BLaER1 (cell line): ENCODE results near the gene PLCB4.
A peak's percentile ranks its signal among the peaks of the same experiment; 100 is the strongest.
"Not testable (repeated sequence)": the region's sequence is repeated elsewhere in the genome, so short reads cannot be mapped to it uniquely, and the experiment has no call there.

Experiments
- H3K27ac ChIP-seq: shearing (Covaris generic); formaldehyde crosslinking; 2 replicates; pipeline ENCODE4 v1.8.1; 2022
- H3K27me3 ChIP-seq: shearing (Covaris generic); formaldehyde crosslinking; 2 replicates; pipeline ENCODE4 v1.8.1; 2022
- H3K36me3 ChIP-seq: shearing (Covaris generic); formaldehyde crosslinking; 2 replicates; pipeline ENCODE4 v1.8.1; 2022
- H3K4me1 ChIP-seq: shearing (Covaris generic); formaldehyde crosslinking; 2 replicates; pipeline ENCODE4 v1.8.1; 2022
- H3K4me2 ChIP-seq: shearing (Covaris generic); formaldehyde crosslinking; 2 replicates; pipeline ENCODE4 v1.8.1; 2022
- H3K4me3 ChIP-seq: shearing (Covaris generic); formaldehyde crosslinking; 2 replicates; pipeline ENCODE4 v1.8.1; 2022
- H3K9ac ChIP-seq: shearing (Covaris generic); formaldehyde crosslinking; 2 replicates; pipeline ENCODE4 v1.8.1; 2022
- H3K9me3 ChIP-seq: shearing (Covaris generic); formaldehyde crosslinking; 2 replicates; pipeline ENCODE4 v1.8.1; 2022
- H4K20me1 ChIP-seq: shearing (Covaris generic); formaldehyde crosslinking; 2 replicates; pipeline ENCODE4 v1.8.1; 2022
- Cebpa-rat ChIP-seq: shearing (Covaris generic); IDR thresholded peaks from 2 replicates; pipeline ENCODE4 v1.8.1; 2022

PLCB4 gene

DNA sequence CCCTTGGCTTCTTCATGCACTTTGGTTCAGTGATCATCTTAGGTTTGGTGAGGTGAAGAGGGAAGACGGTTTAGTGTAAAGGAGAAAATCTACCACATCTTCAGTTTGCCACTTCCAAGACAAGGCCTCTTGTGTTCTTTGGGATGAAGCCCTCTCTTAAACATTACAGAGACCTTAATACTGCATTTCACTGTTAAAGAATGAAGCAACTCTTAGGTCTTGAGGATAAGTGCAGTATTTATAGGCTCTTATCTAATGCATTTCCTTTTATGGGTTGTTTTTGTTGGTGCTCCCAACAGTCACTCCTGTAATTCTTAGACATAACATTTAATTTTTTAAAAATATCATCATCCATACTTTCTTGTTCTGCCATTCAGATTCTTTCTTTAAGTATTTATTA, 305.6 kb downstream of the PLCB4 start:
- Histone ChIP-seq H3K4me3 (no peak overlapping the region), H3K4me1 (peaks cover 32% of the 10 kb centered on the region), H3K9me3 (no peaks in the 10 kb centered on the region), H3K27ac (peak overlapping the region; percentile 47), H3K36me3 (no peaks in the 10 kb centered on the region), H3K9ac (no peak overlapping the region), H3K27me3 (no peaks in the 10 kb centered on the region), H3K4me2 (peak overlapping the region; percentile 48), H4K20me1 (no peaks in the 10 kb centered on the region)
- no peak for TF ChIP-seq Cebpa-rat

- Histone ChIP-seq H3K27ac (no peak overlapping the region), H4K20me1 (no peaks in the 10 kb centered on the region), H3K36me3 (no peaks in the 10 kb centered on the region), H3K27me3 (no peaks in the 10 kb centered on the region), H3K4me1 (peaks cover 32% of the 10 kb centered on the region), H3K9me3 (no peaks in the 10 kb centered on the region), H3K4me2 (peak overlapping the region; percentile 48), H3K4me3 (no peak overlapping the region), H3K9ac (no peak overlapping the region)
- no peak for TF ChIP-seq Cebpa-rat
Measured at GRCh38 chr20:9375221-9375681, 306.4 kb downstream of the PLCB4 start.

DNA sequence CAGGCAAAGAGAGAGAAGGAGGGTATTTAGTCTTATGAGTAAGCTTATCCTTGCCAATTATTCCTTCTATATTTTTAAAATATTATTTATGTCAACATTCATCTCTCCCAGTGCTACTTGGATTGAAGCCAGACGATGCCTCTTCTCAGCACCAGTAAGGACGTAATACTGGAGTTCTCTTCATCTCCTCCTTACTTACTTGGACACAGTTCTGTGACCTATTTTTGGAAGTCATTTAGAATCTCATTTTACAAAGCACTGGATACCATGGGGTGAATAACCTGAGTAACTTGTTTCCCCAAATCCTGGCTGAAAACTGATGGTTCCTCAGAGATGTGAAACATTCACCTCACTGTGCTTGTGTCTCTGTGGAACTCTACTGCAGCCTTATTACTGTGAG, 308.1 kb downstream of the PLCB4 start:
- H3K27me3 ChIP-seq: no peaks in the 10 kb centered on the region
- no peak overlapping the region for H3K27ac ChIP-seq
- H3K4me1 ChIP-seq: peaks cover 32% of the 10 kb centered on the region
- no peaks in the 10 kb centered on the region for H3K36me3 ChIP-seq
- H4K20me1 ChIP-seq: no peaks in the 10 kb centered on the region
- H3K4me3 ChIP-seq: no peak overlapping the region
- no peak for TF ChIP-seq Cebpa-rat
- H3K4me2 ChIP-seq: no peak overlapping the region
- H3K9ac ChIP-seq: no peak overlapping the region
- no peaks in the 10 kb centered on the region for H3K9me3 ChIP-seq

- H3K9ac ChIP-seq: not testable (repeated sequence)
Measured at GRCh38 chr20:9385345-9386310, 316.7 kb downstream of the PLCB4 start.

DNA sequence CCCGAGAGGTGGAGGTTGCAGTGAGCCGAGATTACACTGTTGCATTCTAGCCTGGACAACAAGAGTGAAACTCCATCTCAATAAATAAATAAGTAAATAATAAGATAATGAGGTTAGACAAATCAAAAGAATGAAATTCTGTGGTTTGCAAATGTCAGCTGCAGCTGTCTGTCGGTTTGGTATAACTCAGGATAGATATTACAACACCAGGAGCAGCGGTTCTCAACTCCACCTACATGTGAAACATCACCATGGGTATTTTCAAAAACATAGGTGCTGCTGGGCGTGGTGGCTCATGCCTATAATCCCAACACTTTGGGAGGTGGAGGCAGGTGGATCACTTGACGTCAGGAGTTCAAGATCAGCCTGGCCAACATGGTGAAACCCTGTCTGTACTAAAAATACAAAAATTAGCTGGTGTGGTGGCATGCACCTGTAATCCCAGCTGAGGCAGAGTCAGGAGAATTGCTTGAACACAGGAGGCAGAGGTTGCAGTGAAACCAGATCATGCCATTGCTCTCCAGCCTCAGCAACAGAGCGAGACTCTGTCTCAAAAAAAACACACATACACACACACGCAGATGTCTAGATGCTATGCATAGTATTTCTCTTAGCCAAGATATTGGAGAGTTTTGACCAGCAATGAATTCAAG, 319.4 kb downstream of the PLCB4 start:
- no peak for TF ChIP-seq Cebpa-rat
- no peaks in the 10 kb centered on the region for H3K36me3 ChIP-seq

More at GRCh38 chr20:9385345-9386310, 316.7 kb downstream of the PLCB4 start:
- not testable (repeated sequence) for H4K20me1 ChIP-seq, H3K27ac ChIP-seq, H3K4me3 ChIP-seq, H3K36me3 ChIP-seq, H3K4me1 ChIP-seq, H3K4me2 ChIP-seq, H3K27me3 ChIP-seq
- peaks cover 12% of the 10 kb centered on the region for H3K9me3 ChIP-seq

GRCh38 chr20:9388813-9389161, 319.9 kb downstream of the PLCB4 start:
- Histone ChIP-seq H3K4me3 (no peak overlapping the region), H3K27ac (no peak overlapping the region), H3K4me2 (no peak overlapping the region), H3K9ac (no peak overlapping the region), H4K20me1 (no peaks in the 10 kb centered on the region), H3K4me1 (0 out of 2 replicates have a peak, but pooled peaks cover 5% of the 10 kb centered on the region), H3K9me3 (peaks cover 12% of the 10 kb centered on the region), H3K27me3 (no peaks in the 10 kb centered on the region), H3K36me3 (no peaks in the 10 kb centered on the region)
- TF ChIP-seq Cebpa-rat: no peak

More for the DNA sequence above, 319.4 kb downstream of the PLCB4 start:
- no peak overlapping the region for H3K4me2 ChIP-seq
- H3K9ac ChIP-seq: no peak overlapping the region
- no peak overlapping the region for H3K4me3 ChIP-seq
- no peaks in the 10 kb centered on the region for H4K20me1 ChIP-seq
- 0 out of 2 replicates have a peak, but pooled peaks cover 5% of the 10 kb centered on the region for H3K4me1 ChIP-seq
- peaks cover 12% of the 10 kb centered on the region for H3K9me3 ChIP-seq
- no peak overlapping the region for H3K27ac ChIP-seq
- no peaks in the 10 kb centered on the region for H3K27me3 ChIP-seq

- H4K20me1 ChIP-seq: no peaks in the 10 kb centered on the region
- no peak overlapping the region for H3K4me2 ChIP-seq
- peaks cover 12% of the 10 kb centered on the region for H3K9me3 ChIP-seq
- H3K4me1 ChIP-seq: 0 out of 2 replicates have a peak, but pooled peaks cover 5% of the 10 kb centered on the region
- no peaks in the 10 kb centered on the region for H3K36me3 ChIP-seq
- TF ChIP-seq Cebpa-rat: no peak
- H3K4me3 ChIP-seq: no peak overlapping the region
- no peaks in the 10 kb centered on the region for H3K27me3 ChIP-seq
- H3K27ac ChIP-seq: no peak overlapping the region
- H3K9ac ChIP-seq: no peak overlapping the region
Measured at GRCh38 chr20:9389346-9389745, 320.5 kb downstream of the PLCB4 start.

GRCh38 chr20:9390441-9390840, 321.6 kb downstream of the PLCB4 start:
- Histone ChIP-seq H3K4me1 (0 out of 2 replicates have a peak, but pooled peaks cover 5% of the 10 kb centered on the region), H3K4me3 (no peak overlapping the region), H3K36me3 (no peaks in the 10 kb centered on the region)

DNA sequence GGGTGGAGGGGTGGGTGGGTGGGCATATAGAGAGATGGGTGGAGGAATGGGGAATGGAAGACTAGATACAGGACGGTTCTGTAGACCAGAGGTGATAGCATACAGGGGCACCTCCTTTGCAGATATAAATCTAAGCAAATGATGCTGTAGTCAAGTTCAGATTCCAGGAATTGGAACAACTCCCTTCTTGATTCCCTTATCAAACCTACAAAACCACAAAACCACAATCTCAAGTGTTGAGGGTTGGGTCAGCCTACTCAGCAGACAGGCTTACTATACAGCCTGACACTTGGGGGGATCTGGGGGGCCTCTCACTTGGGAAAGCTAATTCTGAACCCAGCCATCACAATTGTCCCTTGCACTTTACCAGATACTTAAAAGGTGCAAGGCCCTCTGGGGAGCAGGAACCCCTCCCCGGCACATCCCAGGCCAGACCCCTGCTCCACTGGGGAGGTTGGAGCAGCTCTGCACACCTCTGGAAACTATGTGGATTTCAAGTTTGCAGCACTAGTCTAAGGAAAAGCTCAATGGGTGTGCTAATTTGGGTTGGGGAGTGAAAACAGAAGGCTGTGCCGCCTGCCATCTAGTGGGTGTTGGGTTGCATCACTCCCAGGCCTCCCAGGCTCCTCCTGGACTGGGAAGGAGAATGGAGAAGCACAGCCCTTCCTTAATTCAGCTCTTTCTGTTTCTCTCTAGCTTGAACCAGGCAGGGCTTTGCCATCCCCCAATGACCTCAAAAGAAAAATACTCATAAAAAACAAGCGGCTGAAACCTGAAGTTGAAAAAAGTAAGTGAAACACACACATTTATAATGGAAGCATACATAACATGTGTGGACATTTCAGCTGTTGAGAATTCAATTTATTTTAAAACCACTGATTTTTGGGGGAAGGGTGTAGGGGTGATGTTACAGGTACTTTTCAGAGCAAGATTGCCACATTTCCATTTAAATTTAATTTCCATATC, 324.3 kb downstream of the PLCB4 start:
- Histone ChIP-seq H3K9ac (no peak overlapping the region), H3K4me3 (no peak overlapping the region), H3K4me1 (peaks cover 13% of the 10 kb centered on the region)

More at GRCh38 chr20:9390441-9390840, 321.6 kb downstream of the PLCB4 start:
- no peak overlapping the region for H3K9ac ChIP-seq
- no peak overlapping the region for H3K27ac ChIP-seq
- peaks cover 7% of the 10 kb centered on the region for H3K9me3 ChIP-seq
- no peaks in the 10 kb centered on the region for H4K20me1 ChIP-seq
- no peak for TF ChIP-seq Cebpa-rat
- H3K4me2 ChIP-seq: no peak overlapping the region
- no peaks in the 10 kb centered on the region for H3K27me3 ChIP-seq

More for the DNA sequence above, 324.3 kb downstream of the PLCB4 start:
- no peak overlapping the region for H3K27ac ChIP-seq
- H4K20me1 ChIP-seq: no peaks in the 10 kb centered on the region
- H3K4me2 ChIP-seq: no peak overlapping the region
- H3K9me3 ChIP-seq: no peaks in the 10 kb centered on the region
- no peaks in the 10 kb centered on the region for H3K27me3 ChIP-seq
- no peaks in the 10 kb centered on the region for H3K36me3 ChIP-seq
- TF ChIP-seq Cebpa-rat: no peak
